NOMO-1 (cell line): ENCODE data around the gene MUSK.
"Not testable (repeated sequence)": the region's sequence is repeated elsewhere in the genome, so short reads cannot be mapped to it uniquely, and the experiment has no call there.

Experiments
- DNase-seq, 2 experiments: peaks; one replicate each; lab custom pipeline; 2025; ENCODE audit not compliant: unreplicated experiment in 2 of 2; lab: John Stamatoyannopoulos, UW

The MUSK gene

GRCh38 chr9:110755179-110755578 is 86.6 kb downstream of the MUSK start:
- no peak for DNase-seq

DNA sequence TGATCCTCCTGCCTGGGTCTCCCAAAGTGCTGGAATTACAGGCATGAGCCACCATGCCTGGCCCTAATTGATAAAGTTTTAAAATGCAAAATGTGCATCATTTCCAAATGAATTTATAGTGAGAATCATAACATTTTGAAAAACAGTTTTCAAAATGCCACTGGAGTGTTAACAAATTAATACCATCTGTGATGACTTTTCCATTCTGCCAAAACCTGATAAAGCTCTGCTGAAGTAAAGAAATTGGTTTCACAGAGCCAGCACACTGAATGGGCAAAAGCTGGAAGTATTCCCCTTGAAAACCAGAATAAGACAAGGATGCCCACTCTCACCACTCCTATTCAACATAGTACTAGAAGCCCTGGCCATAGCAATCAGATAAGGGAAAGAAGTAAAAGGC is 89.6 kb downstream of the MUSK start:
- DNase-seq: no peak

DNA sequence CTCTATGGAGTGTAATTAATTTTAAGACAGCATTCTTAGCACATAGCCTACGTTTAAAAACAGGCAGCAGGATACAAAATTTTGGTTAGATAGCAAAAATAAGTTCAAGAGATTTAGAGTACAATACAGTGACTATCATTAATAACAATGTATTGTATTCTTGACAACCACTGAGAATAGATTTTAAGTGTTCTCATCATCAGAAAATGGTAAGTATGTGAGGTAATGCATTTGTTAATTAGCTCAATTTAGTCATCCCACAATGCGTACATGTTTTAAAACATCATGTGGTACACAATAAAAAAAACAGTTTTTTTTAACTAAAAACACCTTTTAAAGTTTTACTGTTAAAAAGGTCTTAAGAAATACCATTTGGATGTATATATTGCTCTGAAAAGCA is 94.2 kb downstream of the MUSK start:
- DNase-seq: no peak

DNA sequence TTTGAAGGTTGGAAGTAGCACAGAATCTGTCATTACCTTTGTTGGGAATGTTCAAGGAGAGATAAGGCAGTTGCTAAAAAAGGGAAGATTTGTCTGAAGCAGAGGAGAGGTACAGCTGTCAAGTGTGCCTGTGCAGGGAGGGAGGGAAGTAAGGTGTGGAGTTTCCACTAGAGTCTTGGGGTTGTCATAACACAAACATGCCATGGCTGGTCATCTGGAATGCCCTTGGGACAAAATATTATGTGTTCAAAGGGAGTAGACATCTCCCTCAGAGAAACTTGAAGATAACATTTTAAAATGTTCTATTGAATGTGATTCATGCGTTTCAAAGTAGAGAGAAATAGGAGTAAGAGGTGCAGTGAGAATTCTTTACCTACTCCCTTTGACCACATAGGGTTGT is 95.0 kb downstream of the MUSK start:
- no peak for DNase-seq

DNA sequence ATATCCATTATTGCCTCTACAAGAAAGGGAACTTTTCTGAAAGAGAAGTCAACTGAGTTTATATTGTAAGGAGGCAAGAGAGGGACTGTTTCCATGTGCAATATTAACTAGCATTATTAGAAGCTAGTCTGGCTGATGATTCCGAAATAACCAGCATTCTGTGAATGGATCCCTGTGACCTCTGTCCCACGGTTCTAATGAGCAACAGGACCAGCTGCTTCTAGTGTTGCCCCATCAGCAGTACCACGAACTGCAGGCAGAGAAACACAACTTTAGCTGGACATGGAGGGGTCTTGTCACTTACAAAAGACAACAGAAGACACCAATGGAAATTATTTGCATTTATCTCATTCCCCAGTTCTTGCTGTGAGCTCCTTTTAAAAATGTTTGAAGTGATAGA is 95.4 kb downstream of the MUSK start:
- no peak for DNase-seq

DNA sequence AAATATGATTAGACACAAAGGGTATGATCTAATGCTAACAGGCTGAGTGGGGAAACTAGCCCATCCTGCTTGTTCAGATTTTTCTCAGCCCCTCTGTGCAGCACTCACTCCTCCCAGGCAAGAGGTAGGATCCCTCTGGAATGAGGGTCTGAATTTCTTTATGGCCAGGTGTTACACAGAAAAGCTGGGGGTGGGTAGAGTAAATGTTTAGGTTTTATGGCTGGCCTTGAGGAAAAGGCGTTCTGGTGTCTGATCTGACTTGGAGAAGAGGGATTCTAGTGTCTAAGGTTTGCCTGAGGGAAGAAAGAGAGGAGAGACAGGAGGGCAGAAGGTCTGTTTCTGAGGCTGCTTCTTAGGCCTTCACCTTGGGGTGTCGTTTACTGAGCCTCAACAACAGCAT is 97.3 kb downstream of the MUSK start:
- no peak for DNase-seq

- DNase-seq: no peak
Measured at GRCh38 chr9:110767559-110768063, 99.0 kb downstream of the MUSK start.

DNA sequence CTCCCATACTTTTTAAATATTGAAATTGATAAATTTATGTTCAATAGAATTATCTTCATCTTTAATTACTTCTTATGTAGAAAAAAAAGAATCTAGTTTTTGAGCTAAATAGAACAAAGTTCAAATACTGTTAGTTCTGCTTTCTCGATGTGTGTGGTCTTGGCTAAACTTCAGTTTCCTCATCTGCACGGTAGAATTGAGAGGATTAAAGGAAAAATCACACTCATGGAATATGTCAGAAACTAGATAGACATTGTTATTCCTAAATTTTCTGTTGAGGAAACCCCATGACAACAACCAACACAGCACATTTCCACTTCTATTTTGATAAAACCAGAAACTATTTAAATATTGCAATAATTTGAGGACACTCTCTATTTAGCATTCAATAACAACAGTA is 100.3 kb downstream of the MUSK start:
- peak in 1 of 2 experiments; percentile 32 for DNase-seq

DNA sequence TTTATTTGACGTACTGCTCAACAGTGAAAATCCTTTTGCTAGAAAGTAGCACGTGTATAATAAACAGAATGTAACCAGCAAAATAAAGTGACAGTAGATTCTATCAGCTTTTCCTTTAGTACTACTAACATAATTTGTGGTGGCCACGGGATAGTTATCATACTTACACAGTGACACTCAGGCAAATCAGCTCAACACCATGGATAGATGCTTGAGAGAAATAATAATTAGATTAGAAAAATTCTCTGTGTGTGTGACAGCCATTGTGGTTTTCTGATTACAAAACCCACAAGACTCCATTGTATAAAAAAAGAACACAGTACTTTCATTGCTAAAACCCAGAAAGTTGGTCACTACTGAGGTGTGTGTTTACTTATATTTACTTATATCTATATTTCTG is 101.1 kb downstream of the MUSK start:
- peak in 1 of 2 experiments; percentile 20 for DNase-seq

- no peak for DNase-seq
Measured at GRCh38 chr9:110775724-110776123, 107.1 kb downstream of the MUSK start.

DNA sequence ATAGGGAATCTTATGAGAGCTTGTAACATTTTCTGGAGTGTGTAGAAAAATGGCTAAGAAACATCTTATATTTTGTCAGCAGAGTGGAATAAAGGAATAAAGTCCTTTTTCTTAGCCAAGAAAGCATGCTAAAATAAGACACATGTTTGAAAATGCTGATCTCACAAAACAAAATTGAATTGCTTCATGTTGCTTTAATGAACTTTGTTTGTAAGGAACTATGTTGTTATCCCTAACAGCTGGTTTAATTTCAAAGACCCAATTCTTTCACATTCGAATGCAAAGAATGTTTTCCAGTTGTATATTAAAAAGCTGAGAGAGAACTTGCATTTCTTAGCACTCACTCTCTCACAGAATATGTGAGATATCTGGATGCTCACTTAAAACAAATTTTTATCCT is 107.6 kb downstream of the MUSK start:
- no peak for DNase-seq

DNA sequence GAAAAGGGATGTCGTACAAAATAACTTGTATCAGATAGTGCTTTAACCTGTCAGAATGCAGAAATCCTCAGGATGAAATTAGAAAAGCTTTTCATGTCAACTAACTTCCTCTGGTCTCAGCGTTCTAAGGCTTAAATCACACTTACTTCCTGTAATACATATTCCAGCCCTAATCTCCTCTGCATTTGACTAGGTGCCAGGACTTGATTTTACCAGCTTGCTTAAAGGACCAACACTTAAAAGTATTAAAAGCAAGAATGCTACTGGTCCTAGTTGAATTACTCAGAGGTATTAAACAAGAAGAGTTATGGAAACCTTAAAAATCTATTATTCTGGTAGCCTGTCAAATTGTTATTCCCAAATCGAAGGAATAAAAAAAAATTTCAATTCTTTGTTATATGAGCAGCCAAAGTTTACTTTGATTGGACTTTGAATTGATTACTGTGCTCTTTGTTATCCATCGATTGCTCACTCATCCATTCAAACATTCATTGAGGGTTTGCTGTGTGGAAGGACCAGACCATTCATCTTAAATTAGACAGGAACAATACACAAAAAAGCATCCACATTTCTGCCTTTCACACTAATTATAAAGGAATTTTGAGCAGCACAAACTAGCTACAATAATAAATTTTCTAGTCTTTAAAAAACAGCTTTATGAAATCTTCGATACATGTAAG is 108.7 kb downstream of the MUSK start:
- DNase-seq: peak in 1 of 2 experiments; percentile 40

DNA sequence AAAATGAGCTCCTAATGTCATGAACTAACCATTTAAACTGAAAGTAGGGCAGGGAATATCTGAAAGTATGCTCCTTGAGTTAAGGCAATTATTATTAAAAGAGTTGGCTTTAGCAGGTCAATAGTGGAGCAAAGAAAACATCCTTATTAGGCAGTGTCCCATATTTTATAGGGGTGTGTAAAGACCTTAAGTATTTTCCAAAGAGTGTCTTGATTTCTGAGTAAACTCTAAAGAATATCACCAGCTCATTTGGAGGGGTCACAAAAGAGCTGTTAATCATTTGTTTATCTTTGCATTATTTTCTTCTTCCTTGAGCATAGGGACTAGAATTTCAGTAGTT is 109.3 kb downstream of the MUSK start:
- DNase-seq: no peak

- DNase-seq: no peak
Measured at GRCh38 chr9:110782701-110783100, 114.1 kb downstream of the MUSK start.

- no peak for DNase-seq
Measured at GRCh38 chr9:110784309-110784708, 115.7 kb downstream of the MUSK start.

- DNase-seq: no peak
Measured at GRCh38 chr9:110785166-110785565, 116.6 kb downstream of the MUSK start.

GRCh38 chr9:110788396-110788795 is 119.8 kb downstream of the MUSK start:
- not testable (repeated sequence) for DNase-seq

DNA sequence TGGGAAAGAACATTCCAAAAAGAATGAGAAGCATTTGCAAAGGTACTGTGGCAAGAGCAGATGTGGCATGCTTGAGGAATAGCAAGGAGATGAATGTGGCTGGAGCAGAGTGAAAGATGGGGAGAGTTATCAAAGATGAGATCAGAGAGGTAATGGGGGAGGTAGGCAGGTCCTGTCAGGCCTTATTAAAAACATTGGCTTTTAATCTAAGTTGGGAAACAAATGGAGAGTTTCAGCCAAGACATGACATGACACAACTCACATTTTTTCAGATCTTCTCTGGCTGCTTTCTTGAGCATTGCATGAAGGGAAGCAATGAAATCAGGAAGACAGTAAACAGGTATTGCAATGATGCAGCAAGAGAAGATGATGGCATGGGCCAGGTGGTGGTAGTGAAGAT is 120.3 kb downstream of the MUSK start:
- no peak for DNase-seq

DNA sequence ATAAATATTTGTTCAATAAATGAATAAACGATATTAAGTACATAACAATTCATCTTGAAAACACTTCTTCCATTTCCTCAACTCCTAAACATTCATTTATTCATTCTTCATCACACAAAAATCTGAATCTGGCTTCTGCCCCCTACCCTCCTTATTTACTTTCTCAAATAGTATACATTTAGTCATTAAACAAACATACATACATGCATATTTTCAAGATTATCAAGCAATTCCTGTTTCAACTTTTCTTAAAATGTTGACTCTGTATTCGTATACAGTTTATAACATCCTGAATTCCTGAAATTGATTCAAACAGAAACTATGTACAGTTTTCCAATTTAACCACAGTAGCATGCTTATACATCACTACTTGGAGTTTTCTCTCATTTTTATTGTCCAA is 129.0 kb downstream of the MUSK start:
- DNase-seq: no peak

DNA sequence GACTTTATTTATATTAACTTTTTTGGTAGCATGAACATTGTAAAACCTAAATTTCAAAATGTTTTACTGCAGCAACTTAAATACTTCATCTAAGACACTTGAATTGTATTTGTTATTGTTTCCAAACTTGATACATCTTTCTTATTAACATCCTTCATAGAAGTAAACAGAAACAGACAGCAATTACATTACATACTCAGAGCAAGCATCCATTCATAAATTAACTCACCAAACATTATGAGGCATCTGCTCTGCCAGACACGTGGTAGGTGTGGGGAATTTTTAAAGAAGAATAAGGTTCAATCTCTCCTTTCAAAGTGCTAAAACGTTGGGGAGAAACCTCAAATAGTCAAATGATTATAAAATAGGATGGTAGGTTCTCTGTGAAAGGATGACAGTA is 130.8 kb downstream of the MUSK start:
- DNase-seq: no peak

DNA sequence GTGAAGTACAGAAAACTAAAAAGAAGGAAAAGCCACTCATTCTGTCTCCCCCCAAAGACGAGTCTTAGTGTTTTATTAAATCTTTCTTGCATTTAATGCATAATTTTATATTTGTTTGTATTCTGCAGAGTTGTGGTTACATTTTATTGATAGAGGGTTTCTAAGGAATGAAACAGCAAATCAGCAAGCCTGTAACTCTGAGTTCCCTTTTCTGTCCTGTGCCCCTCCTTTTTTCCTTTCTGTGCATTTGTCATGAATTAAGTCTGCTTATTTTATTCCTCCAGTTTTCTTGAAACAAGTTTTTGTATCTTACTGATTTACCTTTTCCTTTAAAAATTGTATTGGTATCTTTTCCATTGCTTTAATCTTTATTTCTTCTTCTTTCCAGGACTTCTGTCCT is 132.8 kb downstream of the MUSK start:
- DNase-seq: peak; percentile 47 to 71

GRCh38 chr9:110802416-110803035 is 133.9 kb downstream of the MUSK start:
- DNase-seq: peak; percentile 92 to 98
